LHCN-M2 (cell line): ENCODE measurements around the gene POLH. TPM values are rescaled to one million over a fixed set of nuclear protein-coding genes. Genes with fewer than 3 reads are reported as not detected.

Experiments
- total RNA-seq: library from RNA; depleted of rRNA; stranded (reverse); fragments of >200 nt; gene quantifications from 2 replicates; pipeline ENCODE4 v1.2.3, GENCODE V29; 2014; rRNA removed

The POLH gene
- total RNA-seq, 1 experiment from 2014 or later = 45.9 TPM

Other genes with a start within 250 kb of the POLH start
- 10.2 and 11.9 TPM in 2 replicates for gene ZNF318, start 206.5 kb upstream of the POLH start, total RNA-seq
- 14.9 and 15.7 TPM in 2 replicates for gene ABCC10, start 148.6 kb upstream of the POLH start, total RNA-seq
- gene DLK2, start 120.6 kb upstream of the POLH start, total RNA-seq = 2.4 and 4.4 TPM in 2 replicates
- gene TJAP1, start 98.6 kb upstream of the POLH start, total RNA-seq = 27.0 and 32.8 TPM in 2 replicates
- 1.2 TPM in 2 replicates for gene LRRC73, start 65.8 kb upstream of the POLH start, total RNA-seq
- 161 and 168 TPM in 2 replicates for gene YIPF3, start 59.3 kb upstream of the POLH start, total RNA-seq
- gene POLR1C, start 59.1 kb upstream of the POLH start, total RNA-seq = 44.8 and 53.9 TPM in 2 replicates
- gene XPO5, start 147 bp upstream of the POLH start, total RNA-seq = 33.8 and 34.2 TPM in 2 replicates
- gene GTPBP2, start 53.1 kb downstream of the POLH start, total RNA-seq = 44.1 and 45.5 TPM in 2 replicates
- 28.3 and 34.4 TPM in 2 replicates for gene MAD2L1BP, start 59.7 kb downstream of the POLH start, total RNA-seq
- not detected in 2 replicates for gene RSPH9, start 68.9 kb downstream of the POLH start, total RNA-seq
- gene MRPS18A, start 111.6 kb downstream of the POLH start, total RNA-seq = 36.3 and 37.1 TPM in 2 replicates
- gene VEGFA, start 194.0 kb downstream of the POLH start, total RNA-seq = 323 and 326 TPM in 2 replicates